MCF 10A (cell line): Measurements from ENCODE around the gene TIMM10B. TPM values are rescaled to one million over a fixed set of nuclear protein-coding genes. Genes with fewer than 3 reads are reported as not detected.

ENCODE experiments used
- BruUV-seq: library from RNA; stranded (reverse); fragments of 400-500 nt; replicated peaks from 2 replicates; lab custom pipeline; 2021; lab: Mats Ljungman, UMichigan
- CTCF ChIA-PET: fragments of 300-600 bp; sonication (Branson Sonifier 250); formaldehyde crosslinking; extraction: SDS; loops from one replicate; lab custom pipeline; 2021; ENCODE audit warnings: antibody characterized with exemption, inconsistent platforms; lab: Yijun Ruan, JAX
- POLR2A ChIA-PET: fragments of 300-600, 350-650 bp; sonication (Branson Sonifier 250); formaldehyde crosslinking; extraction: SDS; loops from one replicate; lab custom pipeline; 2020; ENCODE audit warnings: antibody characterized with exemption, inconsistent platforms; lab: Yijun Ruan, JAX
- DNase-seq: peaks from one replicate; pipeline ENCODE4 v3.0.0-alpha.2; 2018; ENCODE audit not compliant: unreplicated experiment
- H3K27ac Mint-ChIP-seq: one replicate; pipeline ENCODE4 v1.8.0; 2022; ENCODE audit warnings: mild to moderate bottlenecking, low read depth, mixed read lengths; ENCODE audit not compliant: unreplicated experiment
- H3K27me3 Mint-ChIP-seq: one replicate; pipeline ENCODE4 v1.8.0; 2022; ENCODE audit warnings: mixed read lengths; ENCODE audit not compliant: insufficient read depth, unreplicated experiment
- H3K36me3 Mint-ChIP-seq: one replicate; pipeline ENCODE4 v1.8.0; 2022; ENCODE audit warnings: mild to moderate bottlenecking, moderate library complexity, mixed read lengths; ENCODE audit not compliant: insufficient read depth, unreplicated experiment
- H3K4me1 Mint-ChIP-seq: one replicate; pipeline ENCODE4 v1.8.0; 2022; ENCODE audit warnings: mixed read lengths; ENCODE audit not compliant: insufficient read depth, unreplicated experiment
- H3K4me3 Mint-ChIP-seq: one replicate; pipeline ENCODE4 v1.8.0; 2022; ENCODE audit warnings: mild to moderate bottlenecking, moderate library complexity, mixed read lengths; ENCODE audit not compliant: unreplicated experiment
- H3K9me3 Mint-ChIP-seq: one replicate; pipeline ENCODE4 v1.8.0; 2022; ENCODE audit warnings: mixed read lengths; ENCODE audit not compliant: unreplicated experiment
- intact Hi-C: fragments of 100-400 bp; cut with micrococcal nuclease; formaldehyde crosslinking; loops from 2 replicates; pipeline ENCODE4 v1.14.1; 2022
- total RNA-seq: library from RNA; stranded (reverse); gene quantifications from 2 replicates; pipeline ENCODE4 v1.2.3, GENCODE V29; 2022
- TF ChIP-seq, protein P1 (sequence below): fragments of 200-600 bp; IDR thresholded peaks from one replicate; pipeline ENCODE4 v1.8.0; 2022; ENCODE audit warnings: antibody characterized with exemption, mild to moderate bottlenecking; ENCODE audit not compliant: unreplicated experiment

TIMM10B gene
- total RNA-seq, 1 experiment from 2014 or later = 36.2 TPM

DNA sequence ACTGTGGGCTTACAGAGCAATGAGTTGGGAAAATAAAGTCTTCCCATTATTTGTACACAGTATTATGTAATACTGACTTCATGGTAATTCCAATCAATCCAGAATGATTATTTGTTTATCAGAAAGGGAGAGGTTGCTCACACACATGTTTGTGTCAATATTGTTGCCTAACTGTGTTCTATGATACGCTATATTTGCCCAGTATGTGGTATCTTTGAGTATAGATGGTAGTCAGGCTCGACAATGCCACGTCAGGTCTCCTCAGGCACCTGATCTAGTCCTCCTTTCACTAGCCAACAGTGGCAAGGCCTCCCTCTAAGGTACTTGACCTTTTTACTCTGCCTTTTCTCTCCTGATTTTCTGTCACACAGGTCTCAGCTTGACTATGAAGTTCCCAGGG lies 21.1 kb downstream of the TIMM10B start:
- Mint-ChIP-seq H3K27ac (no peak overlapping the region), H3K36me3 (peaks cover 24% of the 10 kb centered on the region), H3K9me3 (no peaks in the 10 kb centered on the region), H3K27me3 (no peaks in the 10 kb centered on the region), H3K4me3 (no peak overlapping the region), H3K4me1 (no peaks in the 10 kb centered on the region)
- ChIA-PET POLR2A (no interaction called here), CTCF (interaction anchor here (9.0 kb wide), 1 partner anchor 124 kb away, joined by 47 read pairs; no protein-coding TSS in a partner anchor)
- no peak for DNase-seq
- no TSS peak for BruUV-seq
- TF ChIP-seq, protein P1, sequence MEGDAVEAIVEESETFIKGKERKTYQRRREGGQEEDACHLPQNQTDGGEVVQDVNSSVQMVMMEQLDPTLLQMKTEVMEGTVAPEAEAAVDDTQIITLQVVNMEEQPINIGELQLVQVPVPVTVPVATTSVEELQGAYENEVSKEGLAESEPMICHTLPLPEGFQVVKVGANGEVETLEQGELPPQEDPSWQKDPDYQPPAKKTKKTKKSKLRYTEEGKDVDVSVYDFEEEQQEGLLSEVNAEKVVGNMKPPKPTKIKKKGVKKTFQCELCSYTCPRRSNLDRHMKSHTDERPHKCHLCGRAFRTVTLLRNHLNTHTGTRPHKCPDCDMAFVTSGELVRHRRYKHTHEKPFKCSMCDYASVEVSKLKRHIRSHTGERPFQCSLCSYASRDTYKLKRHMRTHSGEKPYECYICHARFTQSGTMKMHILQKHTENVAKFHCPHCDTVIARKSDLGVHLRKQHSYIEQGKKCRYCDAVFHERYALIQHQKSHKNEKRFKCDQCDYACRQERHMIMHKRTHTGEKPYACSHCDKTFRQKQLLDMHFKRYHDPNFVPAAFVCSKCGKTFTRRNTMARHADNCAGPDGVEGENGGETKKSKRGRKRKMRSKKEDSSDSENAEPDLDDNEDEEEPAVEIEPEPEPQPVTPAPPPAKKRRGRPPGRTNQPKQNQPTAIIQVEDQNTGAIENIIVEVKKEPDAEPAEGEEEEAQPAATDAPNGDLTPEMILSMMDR = no peak
- intact Hi-C loops = no loop called here

DNA sequence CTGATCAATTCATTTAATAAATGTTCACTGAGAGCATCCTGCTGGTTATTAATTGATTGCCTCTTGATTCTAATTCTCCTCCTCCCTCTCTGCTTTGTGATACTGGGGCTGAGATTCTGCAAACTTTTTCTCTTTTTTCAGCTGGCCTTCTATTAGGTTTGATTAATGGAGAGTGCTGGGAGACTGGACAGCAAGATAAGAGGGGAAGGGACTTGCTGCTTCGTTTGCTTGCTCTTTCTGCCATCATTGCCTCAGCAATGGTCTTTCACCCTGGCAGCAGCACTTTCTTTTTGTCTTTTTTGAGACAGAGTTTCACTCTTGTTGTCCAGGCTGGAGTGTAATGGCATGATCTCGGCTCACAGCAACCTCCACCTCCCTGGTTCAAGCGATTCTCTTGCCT lies 22.9 kb downstream of the TIMM10B start:
- Mint-ChIP-seq H3K27ac (peak overlapping the region; percentile 4), H3K9me3 (no peaks in the 10 kb centered on the region), H3K4me3 (no peak overlapping the region), H3K4me1 (no peaks in the 10 kb centered on the region), H3K36me3 (peaks cover 24% of the 10 kb centered on the region), H3K27me3 (no peaks in the 10 kb centered on the region)
- POLR2A ChIA-PET = interaction anchor here (2.1 to 2.2 kb wide), 2 partner anchors 9 to 22 kb away, joined by 9 to 13 read pairs; partner anchors contain the start of genes ARFIP2 and TIMM10B
- TF ChIP-seq, protein P1 = no peak
- CTCF ChIA-PET = interaction anchor here (0.6 to 6.8 kb wide), 11 partner anchors 10 to 515 kb away, joined by 3 to 244 read pairs (median 11); partner anchors contain the start of genes ARFIP2 and TIMM10B
- BruUV-seq = no TSS peak
- intact Hi-C loops = no loop called here
- no peak for DNase-seq

DNA sequence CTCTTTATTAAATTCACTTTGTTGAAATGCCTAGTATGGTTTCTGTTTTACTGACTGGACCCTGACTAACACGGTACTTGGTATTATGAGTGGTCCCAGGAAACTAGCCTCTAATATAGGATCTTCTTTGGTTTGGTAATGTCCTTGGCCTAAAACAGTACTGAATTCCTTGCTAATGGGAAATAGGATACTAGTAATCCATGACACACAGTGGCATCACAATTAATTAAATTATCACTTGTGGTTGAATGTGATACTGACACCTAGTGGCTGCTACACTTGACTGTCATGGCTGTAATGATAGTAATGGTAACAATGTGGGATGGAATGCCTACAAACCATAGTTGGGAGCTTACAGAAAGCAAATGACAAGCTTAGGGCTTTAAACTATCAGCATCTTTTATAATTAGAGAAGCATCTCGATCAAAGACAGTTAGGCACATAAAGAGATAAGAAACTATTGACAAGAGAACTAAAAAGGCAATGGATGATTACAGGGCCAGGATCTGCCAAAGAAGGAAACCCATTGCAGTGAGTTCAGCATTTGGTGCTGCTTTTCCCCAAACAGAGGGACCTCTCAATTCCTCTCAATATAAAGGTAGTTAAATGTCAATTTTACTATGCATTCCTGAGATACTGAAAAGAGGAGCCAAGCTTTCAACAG lies 24.4 kb downstream of the TIMM10B start:
- Mint-ChIP-seq H3K27me3 (no peaks in the 10 kb centered on the region), H3K4me3 (no peak overlapping the region), H3K36me3 (peaks cover 35% of the 10 kb centered on the region), H3K4me1 (no peaks in the 10 kb centered on the region), H3K9me3 (no peaks in the 10 kb centered on the region), H3K27ac (no peak overlapping the region)
- ChIA-PET CTCF (interaction anchor here (0.6 to 6.8 kb wide), 40 partner anchors 10 to 487 kb away, joined by 3 to 244 read pairs (median 4); partner anchors contain the start of genes ARFIP2, HPX, SMPD1 and TIMM10B), POLR2A (interaction anchor here (1.3 to 2.8 kb wide), 4 partner anchors 10 to 127 kb away, joined by 3 to 13 read pairs (median 10); partner anchors contain the start of genes ARFIP2 and TIMM10B)
- peak; percentile 64 for DNase-seq
- intact Hi-C loops = loop anchor here (1.0 kb wide), 3 partner anchors 62 to 126 kb away; no protein-coding TSS in a partner anchor
- TF ChIP-seq, protein P1 = peak; percentile 52
- BruUV-seq = no TSS peak

DNA sequence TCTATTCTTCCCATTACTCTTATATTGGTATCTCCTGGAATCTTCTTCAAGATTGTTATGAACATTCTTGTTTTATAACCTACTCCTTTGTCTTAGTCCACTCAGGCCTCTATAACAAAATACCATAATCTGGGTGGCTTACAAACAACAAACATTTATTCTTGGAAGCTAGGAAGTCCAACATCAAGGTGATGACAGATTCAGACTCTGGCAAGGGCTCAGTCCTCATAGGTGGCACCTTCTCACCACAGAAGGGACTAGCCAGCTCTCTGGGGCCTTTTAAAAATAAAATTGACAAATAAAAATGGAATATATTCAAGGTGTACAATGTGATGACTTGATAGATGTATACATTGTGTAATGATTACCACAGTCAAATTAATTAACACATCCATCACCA lies 35.6 kb downstream of the TIMM10B start:
- Mint-ChIP-seq H3K27me3 (no peaks in the 10 kb centered on the region), H3K4me3 (no peak overlapping the region), H3K27ac (no peak overlapping the region), H3K9me3 (no peaks in the 10 kb centered on the region), H3K36me3 (peaks cover 6% of the 10 kb centered on the region), H3K4me1 (no peaks in the 10 kb centered on the region)
- DNase-seq = no peak
- CTCF ChIA-PET = interaction anchor here (0.7 kb wide), 3 partner anchors 11 to 136 kb away, joined by 3 read pairs; no protein-coding TSS in a partner anchor
- POLR2A ChIA-PET = no interaction called here
- BruUV-seq = no TSS peak
- intact Hi-C loops = no loop called here
- TF ChIP-seq, protein P1 = no peak
